Mesangial cell (primary cell): Measurements from ENCODE around the gene SLC9A8. TPM values are rescaled to one million over a fixed set of nuclear protein-coding genes. Genes with fewer than 3 reads are reported as not detected.

Experiments used
- total RNA-seq: library from RNA; depleted of rRNA; stranded (reverse); fragments of >200 nt; gene quantifications from 2 replicates; pipeline ENCODE4 v1.2.3, GENCODE V29; 2015

The SLC9A8 gene, protein sequence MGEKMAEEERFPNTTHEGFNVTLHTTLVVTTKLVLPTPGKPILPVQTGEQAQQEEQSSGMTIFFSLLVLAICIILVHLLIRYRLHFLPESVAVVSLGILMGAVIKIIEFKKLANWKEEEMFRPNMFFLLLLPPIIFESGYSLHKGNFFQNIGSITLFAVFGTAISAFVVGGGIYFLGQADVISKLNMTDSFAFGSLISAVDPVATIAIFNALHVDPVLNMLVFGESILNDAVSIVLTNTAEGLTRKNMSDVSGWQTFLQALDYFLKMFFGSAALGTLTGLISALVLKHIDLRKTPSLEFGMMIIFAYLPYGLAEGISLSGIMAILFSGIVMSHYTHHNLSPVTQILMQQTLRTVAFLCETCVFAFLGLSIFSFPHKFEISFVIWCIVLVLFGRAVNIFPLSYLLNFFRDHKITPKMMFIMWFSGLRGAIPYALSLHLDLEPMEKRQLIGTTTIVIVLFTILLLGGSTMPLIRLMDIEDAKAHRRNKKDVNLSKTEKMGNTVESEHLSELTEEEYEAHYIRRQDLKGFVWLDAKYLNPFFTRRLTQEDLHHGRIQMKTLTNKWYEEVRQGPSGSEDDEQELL
- total RNA-seq, result 4.9 and 7.9 TPM in 2 replicates

DNA sequence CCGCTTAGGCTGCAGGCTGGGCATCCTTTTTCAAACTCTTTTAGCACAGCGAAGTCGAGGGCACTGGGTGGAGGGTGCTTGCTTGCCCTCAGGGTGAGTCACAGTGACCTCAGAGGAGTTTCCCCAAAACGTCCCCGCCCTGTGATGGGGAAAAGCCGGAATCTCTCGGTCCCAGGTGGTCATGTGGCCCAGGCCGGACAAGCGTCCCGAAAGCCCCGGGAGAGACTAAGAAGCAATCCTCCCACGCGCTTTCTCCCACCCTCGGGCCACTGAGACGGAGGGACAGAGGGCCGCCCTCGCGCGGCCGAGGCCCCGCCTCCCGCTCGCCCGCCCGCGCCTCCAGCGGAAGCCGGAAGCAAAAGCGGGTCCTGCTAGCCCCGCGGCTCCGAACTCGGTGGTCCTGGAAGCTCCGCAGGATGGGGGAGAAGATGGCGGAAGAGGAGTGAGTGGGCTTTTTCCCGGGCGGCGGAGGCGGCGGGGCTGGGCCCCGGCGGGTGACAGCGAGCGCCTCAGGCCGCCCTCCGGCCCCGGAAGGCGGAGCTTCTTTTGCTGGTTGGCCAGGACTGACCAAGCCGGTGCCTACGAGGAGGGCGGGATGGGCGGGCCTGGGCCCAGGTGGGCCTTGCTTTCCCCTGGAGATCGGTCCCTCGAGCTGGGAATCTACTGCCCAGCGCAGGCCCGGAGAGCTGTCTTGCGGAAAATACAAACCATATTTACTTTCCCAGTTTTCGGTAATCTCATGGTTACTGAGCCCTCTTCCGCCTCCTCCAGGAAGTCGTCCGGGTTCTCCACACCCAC is at the start of gene SLC9A8:
SLC9A8 (plus strand) TSS at position 322 of the 798 bp plus-strand sequence; CDS start at position 417, 95 bp downstream.

DNA sequence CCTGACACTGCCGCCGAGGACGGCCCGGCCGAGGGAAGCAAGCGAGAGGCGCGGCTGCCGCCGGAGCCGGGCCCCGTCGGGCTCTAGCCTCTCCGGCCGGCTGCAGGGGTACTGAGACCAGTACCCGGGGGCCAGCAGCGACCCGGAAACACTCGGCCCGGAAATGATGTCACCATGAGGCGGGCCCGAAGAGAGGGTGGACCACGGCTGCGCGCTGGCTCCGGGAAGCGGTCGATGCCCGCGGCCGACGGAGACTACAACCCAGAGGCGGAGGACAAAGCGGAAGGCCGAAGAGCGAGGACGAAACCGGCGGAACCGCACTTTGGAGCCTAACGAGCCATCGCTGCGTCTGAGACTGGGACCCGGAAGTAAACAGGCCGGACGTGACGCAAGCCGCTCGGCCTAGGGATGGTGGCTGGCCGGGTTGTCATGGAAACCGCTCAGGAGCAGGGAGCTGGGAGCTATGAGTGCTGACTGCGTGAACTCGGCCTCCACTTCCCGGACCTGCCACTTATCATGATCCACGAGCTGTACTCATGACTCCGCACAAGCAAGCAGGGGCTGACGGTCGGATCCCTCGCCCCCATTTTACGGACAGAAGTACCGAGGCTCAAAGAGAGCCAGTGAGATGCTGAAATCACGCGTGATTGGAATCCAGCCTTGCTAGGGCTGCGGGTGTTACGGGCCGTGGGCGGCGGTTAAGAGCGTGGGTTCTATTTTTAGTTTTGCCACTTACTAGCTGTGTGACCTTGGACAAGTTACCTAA is 102.9 kb downstream of the SLC9A8 start, which contains the start of gene SPATA2:
SPATA2 (minus strand) TSS at position 150 of the 766 bp plus-strand sequence. CDS start 7,039 bp downstream, outside the sequence.

DNA sequence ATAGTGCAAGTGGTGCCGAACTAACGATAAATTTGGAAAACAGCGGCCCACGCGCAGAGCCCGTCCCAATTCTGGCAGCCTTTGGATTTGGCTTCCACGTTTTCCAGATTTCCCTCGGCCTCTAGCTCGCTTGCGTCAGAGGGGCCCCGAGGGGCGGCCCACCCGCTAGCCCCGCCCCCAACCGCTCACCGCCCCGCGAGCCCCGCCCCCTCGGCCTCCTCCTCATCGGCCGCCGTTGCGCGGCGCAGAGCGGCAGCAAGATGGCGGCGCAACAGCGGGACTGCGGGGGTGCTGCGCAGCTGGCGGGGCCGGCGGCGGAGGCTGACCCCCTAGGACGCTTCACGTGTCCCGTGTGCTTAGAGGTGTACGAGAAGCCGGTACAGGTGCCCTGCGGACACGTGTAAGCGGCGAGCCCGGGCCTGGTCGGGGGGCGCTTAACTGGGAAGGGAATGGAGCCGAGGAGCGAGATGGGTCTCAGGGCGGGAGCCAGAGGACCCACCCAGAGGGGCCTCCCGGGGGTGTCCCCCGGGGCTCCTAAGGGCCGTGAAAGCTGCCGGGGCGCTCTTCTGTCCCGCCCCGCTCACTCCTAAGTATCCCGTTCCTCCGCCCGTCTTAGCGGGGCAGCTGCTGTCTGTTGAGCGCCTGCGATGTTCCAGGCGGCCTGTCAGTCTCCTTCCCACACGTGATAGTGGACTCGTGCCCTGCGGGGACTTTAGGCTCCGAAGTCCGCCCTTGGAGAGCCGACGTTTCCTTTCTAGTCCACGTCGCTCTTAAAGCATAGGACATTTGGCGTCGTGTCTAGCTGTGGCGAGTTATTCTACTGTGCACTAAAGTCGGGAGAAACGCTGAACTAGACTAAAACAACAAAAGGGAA is 123.8 kb downstream of the SLC9A8 start, which contains the start of gene RNF114:
RNF114 (plus strand) TSS at position 245 of the 874 bp plus-strand sequence; CDS start at position 261, 16 bp downstream.

Other genes starting within 250 kb of the SLC9A8 start
- 0.98 and 8.9 TPM in 2 replicates for gene PTGIS, start 244.7 kb upstream of the SLC9A8 start, total RNA-seq
- gene B4GALT5, start 99.0 kb upstream of the SLC9A8 start, total RNA-seq, result 31.0 and 56.9 TPM in 2 replicates
- gene SPATA2, start 102.7 kb downstream of the SLC9A8 start, total RNA-seq, result 3.3 and 3.7 TPM in 2 replicates
- gene RNF114, start 123.6 kb downstream of the SLC9A8 start, total RNA-seq, result 142 and 163 TPM in 2 replicates
- 4.2 and 6.0 TPM in 2 replicates for gene SNAI1, start 170.2 kb downstream of the SLC9A8 start, total RNA-seq